ENCODE data around the gene ATXN2. TPM values are rescaled to one million over a fixed set of nuclear protein-coding genes. Genes with fewer than 3 reads are reported as not detected.

Gene ATXN2
- total RNA-seq, 2 experiments from 2014 or later: 36.1 to 81.4 TPM

DNA sequence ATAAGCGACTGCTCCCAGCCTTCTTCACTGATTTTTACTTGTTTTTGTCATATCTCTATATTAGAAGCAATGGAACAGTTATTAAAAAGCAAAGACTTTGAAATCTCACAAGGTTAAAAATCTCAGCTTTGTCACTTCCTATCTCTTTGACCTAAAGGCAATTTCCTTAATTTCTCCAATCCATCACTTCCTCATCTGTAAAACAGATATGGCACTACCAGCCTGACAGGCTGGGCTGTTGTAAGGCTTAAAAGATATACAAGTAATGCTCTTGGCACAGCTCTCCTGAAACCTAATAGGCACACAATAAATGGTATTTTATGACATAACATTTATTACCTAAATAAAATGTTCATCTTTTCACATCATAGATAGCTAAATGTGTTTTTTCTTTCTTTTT, 25.6 kb downstream of the ATXN2 start:
- Histone ChIP-seq H3K27ac (ENCODE audit: low read depth, low read length, poor library complexity, severe bottlenecking) (no peak overlapping the region), H3K4me2 (ENCODE audit: low read length) (no peak overlapping the region), H3K36me3 (ENCODE audit: insufficient read depth, low read length) (peaks cover 5% of the 10 kb centered on the region), H3K9me3 (ENCODE audit: low read length) (no peaks in the 10 kb centered on the region), H2AFZ (ENCODE audit: low read length) (no peak overlapping the region), H3K4me3 (ENCODE audit: low read depth, low read length, poor library complexity, severe bottlenecking) (no peak overlapping the region), H3K4me1 (ENCODE audit: insufficient read depth, low read length, poor library complexity, severe bottlenecking) (peaks cover 2% of the 10 kb centered on the region), H4K20me1 (ENCODE audit: insufficient read depth, low read length) (no peaks in the 10 kb centered on the region), H3K79me2 (ENCODE audit: insufficient read depth, low read depth, low read length) (peaks cover 51% of the 10 kb centered on the region; the same call in 1 of the 2 replicates), H3K9me2 (ENCODE audit: insufficient read depth, low read length) (no peaks in the 10 kb centered on the region)
- ChIA-PET CTCF (ENCODE audit: unreplicated experiment) (no interaction called here), POLR2A (interaction anchor here (0.7 to 0.8 kb wide), 2 partner anchors 10 to 215 kb away, joined by 3 to 4 read pairs; no protein-coding TSS in a partner anchor)
- no TSS peak for BruUV-seq (replicated peaks)
- intact Hi-C loops (cut with micrococcal nuclease; ENCODE audit: unreplicated experiment): no loop called here
- TF ChIP-seq EZH2phosphoT487 (IDR thresholded peaks at IDR 0.05; ENCODE audit: borderline replicate concordance, low read depth, low read length): no peak
- TF ChIP-seq, protein P1, sequence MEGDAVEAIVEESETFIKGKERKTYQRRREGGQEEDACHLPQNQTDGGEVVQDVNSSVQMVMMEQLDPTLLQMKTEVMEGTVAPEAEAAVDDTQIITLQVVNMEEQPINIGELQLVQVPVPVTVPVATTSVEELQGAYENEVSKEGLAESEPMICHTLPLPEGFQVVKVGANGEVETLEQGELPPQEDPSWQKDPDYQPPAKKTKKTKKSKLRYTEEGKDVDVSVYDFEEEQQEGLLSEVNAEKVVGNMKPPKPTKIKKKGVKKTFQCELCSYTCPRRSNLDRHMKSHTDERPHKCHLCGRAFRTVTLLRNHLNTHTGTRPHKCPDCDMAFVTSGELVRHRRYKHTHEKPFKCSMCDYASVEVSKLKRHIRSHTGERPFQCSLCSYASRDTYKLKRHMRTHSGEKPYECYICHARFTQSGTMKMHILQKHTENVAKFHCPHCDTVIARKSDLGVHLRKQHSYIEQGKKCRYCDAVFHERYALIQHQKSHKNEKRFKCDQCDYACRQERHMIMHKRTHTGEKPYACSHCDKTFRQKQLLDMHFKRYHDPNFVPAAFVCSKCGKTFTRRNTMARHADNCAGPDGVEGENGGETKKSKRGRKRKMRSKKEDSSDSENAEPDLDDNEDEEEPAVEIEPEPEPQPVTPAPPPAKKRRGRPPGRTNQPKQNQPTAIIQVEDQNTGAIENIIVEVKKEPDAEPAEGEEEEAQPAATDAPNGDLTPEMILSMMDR (conservative IDR thresholded peaks at IDR 0.05; ENCODE audit: low read length): no peak
- DNase-seq (ENCODE audit: low spot score): no peak

DNA sequence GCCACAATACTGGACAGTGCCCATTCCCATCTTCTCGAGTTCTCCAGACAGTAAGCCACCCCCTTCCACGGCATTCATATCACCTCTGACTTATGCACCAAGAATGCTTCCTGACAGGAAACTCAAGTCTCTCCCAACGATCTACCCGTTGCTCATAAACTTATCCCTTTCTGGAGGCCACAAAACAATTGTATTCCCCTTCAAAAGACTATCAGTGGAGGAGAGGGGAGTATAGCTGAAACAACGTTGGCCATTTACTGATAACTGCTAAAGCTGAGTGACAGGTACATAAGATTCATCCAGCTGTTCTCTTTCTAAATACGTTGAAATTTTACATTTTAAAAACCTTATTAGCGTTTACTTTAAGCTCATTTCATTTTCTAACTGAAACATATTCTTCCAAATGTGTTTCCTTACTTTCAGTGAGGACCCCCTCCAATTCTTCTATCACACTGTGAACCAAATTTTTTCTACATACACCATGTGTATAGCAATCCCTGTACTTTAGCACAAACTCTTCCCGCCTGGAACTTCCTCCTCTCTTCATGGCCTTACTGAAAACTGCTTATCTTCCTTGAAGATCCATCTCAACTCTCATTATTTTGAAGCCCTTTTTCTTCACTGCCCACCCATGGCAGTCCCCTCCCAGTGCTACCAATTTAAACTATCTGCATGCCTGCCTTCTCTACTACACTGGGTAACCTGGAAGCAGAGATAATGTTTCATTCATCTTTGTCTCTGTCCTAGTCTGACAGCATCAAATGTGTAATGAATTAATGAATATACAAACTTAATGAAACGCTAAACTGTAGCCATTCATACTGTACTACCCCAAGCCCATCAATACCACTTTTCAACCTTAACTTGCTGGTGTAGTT, 28.8 kb downstream of the ATXN2 start:
- H3K4me1 ChIP-seq (ENCODE audit: insufficient read depth, low read length, poor library complexity, severe bottlenecking): no peaks in the 10 kb centered on the region
- no peak overlapping the region for H3K4me2 ChIP-seq (ENCODE audit: low read length)
- no peak overlapping the region for H3K27ac ChIP-seq (ENCODE audit: low read depth, low read length, poor library complexity, severe bottlenecking)
- intact Hi-C loops (cut with micrococcal nuclease; ENCODE audit: unreplicated experiment): no loop called here
- H3K9me2 ChIP-seq (ENCODE audit: insufficient read depth, low read length): no peaks in the 10 kb centered on the region
- CTCF ChIA-PET (ENCODE audit: unreplicated experiment): no interaction called here
- H4K20me1 ChIP-seq (ENCODE audit: insufficient read depth, low read length): no peaks in the 10 kb centered on the region
- H3K79me2 ChIP-seq (ENCODE audit: insufficient read depth, low read depth, low read length): peaks cover 46% of the 10 kb centered on the region; the same call in 1 of the 2 replicates
- TF ChIP-seq, protein P1 (conservative IDR thresholded peaks at IDR 0.05; ENCODE audit: low read length): no peak
- TF ChIP-seq EZH2phosphoT487 (IDR thresholded peaks at IDR 0.05; ENCODE audit: borderline replicate concordance, low read depth, low read length): no peak
- H3K9me3 ChIP-seq (ENCODE audit: low read length): no peaks in the 10 kb centered on the region
- no TSS peak for BruUV-seq (replicated peaks)
- H3K36me3 ChIP-seq (ENCODE audit: insufficient read depth, low read length): peaks cover 3% of the 10 kb centered on the region; the same call in 1 of the 2 replicates
- H3K4me3 ChIP-seq (ENCODE audit: low read depth, low read length, poor library complexity, severe bottlenecking): no peak overlapping the region
- no peak for DNase-seq (ENCODE audit: low spot score)
- POLR2A ChIA-PET: interaction anchor here (0.6 to 0.9 kb wide), 5 partner anchors 14 to 344 kb away, joined by 3 to 9 read pairs (median 3); no protein-coding TSS in a partner anchor
- no peak overlapping the region for H2AFZ ChIP-seq (ENCODE audit: low read length)
